GM12892 (cell line): ENCODE measurements around the gene CKMT2.

ENCODE experiments used
- DNase-seq: peaks from one replicate; pipeline ENCODE4 v3.0.0; 2011; ENCODE audit not compliant: insufficient read length
- FAIRE-seq: peaks from 2 replicates; lab custom pipeline; 2011; peaks lifted over from hg19 to GRCh38; lab: Jason Lieb, UNC
- POLR2A ChIP-seq: IDR thresholded peaks from 2 replicates; pipeline ENCODE4 v1.6.1; 2011; ENCODE audit warnings: low read depth, low read length, control low read depth
- POLR2AphosphoS5 ChIP-seq: IDR thresholded peaks from 2 replicates; pipeline ENCODE4 v1.6.1; 2011; ENCODE audit warnings: low read depth, low read length, control low read depth
- TAF1 ChIP-seq: IDR thresholded peaks from 2 replicates; pipeline ENCODE4 v1.6.1; 2011; ENCODE audit warnings: low read depth, mild to moderate bottlenecking, control low read depth, low read length, borderline replicate concordance

The CKMT2 gene

GRCh38 chr5:81222285-81222684 lies 10.8 kb upstream of the CKMT2 start:
- DNase-seq: no peak
- no peak for TF ChIP-seq POLR2A
- no peak for TF ChIP-seq POLR2AphosphoS5
- no peak for TF ChIP-seq TAF1
- no peak for FAIRE-seq

- FAIRE-seq: peak; percentile 65
- TF ChIP-seq POLR2AphosphoS5 (no peak), TAF1 (no peak), POLR2A (no peak)
- no peak for DNase-seq
Measured at GRCh38 chr5:81225463-81225862, 7.7 kb upstream of the CKMT2 start.

- no peak for TF ChIP-seq POLR2A
- no peak for TF ChIP-seq TAF1
- no peak for TF ChIP-seq POLR2AphosphoS5
- DNase-seq (no peak), FAIRE-seq (no peak)
Measured at GRCh38 chr5:81226286-81226685, 6.8 kb upstream of the CKMT2 start.

GRCh38 chr5:81226949-81227348 lies 6.2 kb upstream of the CKMT2 start:
- DNase-seq (no peak), FAIRE-seq (no peak)
- TF ChIP-seq TAF1 (no peak), POLR2A (no peak), POLR2AphosphoS5 (no peak)

- DNase-seq: no peak
- TF ChIP-seq POLR2A: no peak
- no peak for TF ChIP-seq POLR2AphosphoS5
- TF ChIP-seq TAF1: no peak
- no peak for FAIRE-seq
Measured at GRCh38 chr5:81228084-81228483, 5.0 kb upstream of the CKMT2 start.

GRCh38 chr5:81230416-81230815 lies 2.7 kb upstream of the CKMT2 start:
- no peak for FAIRE-seq
- no peak for DNase-seq
- no peak for TF ChIP-seq TAF1

- no peak for DNase-seq
- FAIRE-seq: no peak
- TF ChIP-seq TAF1 (no peak), POLR2AphosphoS5 (no peak), POLR2A (no peak)
Measured at GRCh38 chr5:81232464-81233079, 550 bp upstream of the CKMT2 start.

- TF ChIP-seq TAF1: no peak
- no peak for TF ChIP-seq POLR2A
- TF ChIP-seq POLR2AphosphoS5: no peak
- FAIRE-seq: no peak
- no peak for DNase-seq
Measured at GRCh38 chr5:81234299-81234698, 1.2 kb downstream of the CKMT2 start.

GRCh38 chr5:81234801-81235200 lies 1.7 kb downstream of the CKMT2 start:
- no peak for FAIRE-seq
- no peak for TF ChIP-seq POLR2A
- TF ChIP-seq POLR2AphosphoS5: no peak
- TF ChIP-seq TAF1: no peak
- DNase-seq: no peak

GRCh38 chr5:81235287-81236072 lies 2.4 kb downstream of the CKMT2 start:
- no peak for FAIRE-seq
- DNase-seq: no peak
- TF ChIP-seq POLR2AphosphoS5 (no peak), POLR2A (no peak), TAF1 (no peak)

GRCh38 chr5:81238460-81238859 lies 5.3 kb downstream of the CKMT2 start:
- no peak for DNase-seq
- TF ChIP-seq POLR2AphosphoS5 (no peak), TAF1 (no peak), POLR2A (no peak)
- FAIRE-seq: no peak

- FAIRE-seq (no peak), DNase-seq (no peak)
- TF ChIP-seq TAF1 (no peak), POLR2AphosphoS5 (no peak), POLR2A (no peak)
Measured at GRCh38 chr5:81239613-81240012, 6.5 kb downstream of the CKMT2 start.
